AG20443 (cell line): ENCODE measurements around the gene MYO16.

Source experiments
- DNase-seq: peaks from one replicate; pipeline ENCODE4 v3.0.0; 2012; ENCODE audit warnings: low spot score, mixed read lengths

Gene MYO16

GRCh38 chr13:109126891-109127641 lies 497.7 kb downstream of the MYO16 start:
- DNase-seq: no peak

- DNase-seq: no peak
These were observed 498.7 kb downstream of the MYO16 start for GRCh38 chr13:109128121-109128520.

GRCh38 chr13:109130093-109130835 lies 500.9 kb downstream of the MYO16 start:
- DNase-seq: no peak

- no peak for DNase-seq
These were observed 502.4 kb downstream of the MYO16 start for GRCh38 chr13:109131698-109132257.

GRCh38 chr13:109135018-109135417 lies 505.6 kb downstream of the MYO16 start:
- no peak for DNase-seq

- DNase-seq: no peak
These were observed 507.5 kb downstream of the MYO16 start for GRCh38 chr13:109136873-109137272.

- DNase-seq: no peak
These were observed 509.9 kb downstream of the MYO16 start for GRCh38 chr13:109139346-109139745.

GRCh38 chr13:109140054-109140453 lies 510.6 kb downstream of the MYO16 start:
- no peak for DNase-seq

GRCh38 chr13:109140479-109141349 lies 511.3 kb downstream of the MYO16 start:
- DNase-seq: no peak

GRCh38 chr13:109141706-109142105 lies 512.3 kb downstream of the MYO16 start:
- DNase-seq: no peak

- no peak for DNase-seq
These were observed 515.5 kb downstream of the MYO16 start for GRCh38 chr13:109144693-109145437.

- DNase-seq: peak; percentile 79
These were observed 516.2 kb downstream of the MYO16 start for GRCh38 chr13:109145631-109146030.

- DNase-seq: no peak
These were observed 517.0 kb downstream of the MYO16 start for GRCh38 chr13:109146393-109146792.

- peak; percentile 61 for DNase-seq
These were observed 517.7 kb downstream of the MYO16 start for GRCh38 chr13:109146912-109147647.

- no peak for DNase-seq
These were observed 518.8 kb downstream of the MYO16 start for GRCh38 chr13:109148243-109148642.

GRCh38 chr13:109150696-109151095 lies 521.3 kb downstream of the MYO16 start:
- DNase-seq: no peak

GRCh38 chr13:109151255-109151654 lies 521.8 kb downstream of the MYO16 start:
- DNase-seq: no peak

GRCh38 chr13:109151696-109152095 lies 522.3 kb downstream of the MYO16 start:
- DNase-seq: no peak

- DNase-seq: no peak
These were observed 523.0 kb downstream of the MYO16 start for GRCh38 chr13:109152311-109152820.

GRCh38 chr13:109152941-109153340 lies 523.5 kb downstream of the MYO16 start:
- DNase-seq: no peak
